ENCODE measurements around the gene CPN2.

Gene CPN2

GRCh38 chr3:194326192-194326967 lies 24.7 kb downstream of the CPN2 start (continued):
- TF ChIP-seq POU6F1 (CRISPR knock-in tag; IDR thresholded peaks at IDR 0.05; ENCODE audit: borderline replicate concordance, low read depth), result no peak
- no peak for TF ChIP-seq CREB5 (CRISPR knock-in tag; IDR thresholded peaks at IDR 0.05; ENCODE audit: low read depth)
- no peak for TF ChIP-seq PPARA (CRISPR knock-in tag; IDR thresholded peaks at IDR 0.05; ENCODE audit: borderline replicate concordance)
- no peak for TF ChIP-seq TOX (CRISPR knock-in tag; IDR thresholded peaks at IDR 0.05; ENCODE audit: borderline replicate concordance)
- no peak for TF ChIP-seq ZNF565 (CRISPR knock-in tag; conservative IDR thresholded peaks at IDR 0.05; ENCODE audit: low read depth)
- no peak for TF ChIP-seq ZNF8 (CRISPR knock-in tag; IDR thresholded peaks at IDR 0.05)

DNA sequence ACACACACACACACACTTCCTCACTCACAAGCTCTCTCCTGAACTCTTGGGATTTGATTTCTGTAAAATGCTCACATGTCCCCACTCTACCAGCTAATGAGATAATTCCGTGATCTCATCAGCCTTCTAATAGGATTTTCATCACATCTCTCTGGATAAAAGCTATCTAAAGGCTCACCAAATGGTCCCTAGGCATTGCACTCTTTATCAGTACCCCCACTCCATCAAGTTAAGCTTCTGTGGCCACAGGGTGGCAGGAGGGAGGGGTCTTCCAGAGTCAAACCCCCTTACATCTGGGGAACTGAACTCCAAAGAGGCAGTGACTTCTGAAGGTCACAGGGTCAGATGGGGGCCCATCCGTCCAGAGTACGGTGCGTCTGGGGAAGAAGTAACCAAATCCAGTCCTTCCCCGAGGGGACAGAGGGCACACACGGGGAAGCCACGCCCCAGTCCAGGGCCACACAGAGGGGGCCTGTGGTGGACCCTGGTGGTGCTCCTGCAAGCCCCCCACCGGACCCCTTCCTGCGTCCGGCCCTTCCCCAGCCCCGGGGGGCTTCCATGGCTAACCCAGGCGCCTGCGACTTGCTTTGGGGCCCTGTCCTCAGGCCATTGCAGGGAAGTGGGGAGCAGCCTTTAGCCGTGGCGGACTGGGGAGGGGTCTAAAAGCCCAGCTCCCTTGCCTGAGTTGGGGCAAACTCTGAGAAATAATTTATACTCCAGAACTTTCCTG lies 25.5 kb downstream of the CPN2 start:
- TF ChIP-seq, protein P1, sequence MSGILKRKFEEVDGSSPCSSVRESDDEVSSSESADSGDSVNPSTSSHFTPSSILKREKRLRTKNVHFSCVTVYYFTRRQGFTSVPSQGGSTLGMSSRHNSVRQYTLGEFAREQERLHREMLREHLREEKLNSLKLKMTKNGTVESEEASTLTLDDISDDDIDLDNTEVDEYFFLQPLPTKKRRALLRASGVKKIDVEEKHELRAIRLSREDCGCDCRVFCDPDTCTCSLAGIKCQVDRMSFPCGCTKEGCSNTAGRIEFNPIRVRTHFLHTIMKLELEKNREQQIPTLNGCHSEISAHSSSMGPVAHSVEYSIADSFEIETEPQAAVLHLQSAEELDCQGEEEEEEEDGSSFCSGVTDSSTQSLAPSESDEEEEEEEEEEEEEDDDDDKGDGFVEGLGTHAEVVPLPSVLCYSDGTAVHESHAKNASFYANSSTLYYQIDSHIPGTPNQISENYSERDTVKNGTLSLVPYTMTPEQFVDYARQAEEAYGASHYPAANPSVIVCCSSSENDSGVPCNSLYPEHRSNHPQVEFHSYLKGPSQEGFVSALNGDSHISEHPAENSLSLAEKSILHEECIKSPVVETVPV (CRISPR knock-in tag; IDR thresholded peaks at IDR 0.05), result no peak
- no peak for TF ChIP-seq ZFP3 (CRISPR knock-in tag; IDR thresholded peaks at IDR 0.05)
- TF ChIP-seq OSR1 (CRISPR knock-in tag; IDR thresholded peaks at IDR 0.05), result no peak
- no peak for TF ChIP-seq ARNTL (CRISPR knock-in tag; IDR thresholded peaks at IDR 0.05; ENCODE audit: borderline replicate concordance, low read depth)
- TF ChIP-seq BACH2 (CRISPR knock-in tag; IDR thresholded peaks at IDR 0.05; ENCODE audit: borderline replicate concordance), result no peak
- TF ChIP-seq ESRRG (CRISPR knock-in tag; IDR thresholded peaks at IDR 0.05), result no peak
- TF ChIP-seq PPARA (CRISPR knock-in tag; IDR thresholded peaks at IDR 0.05; ENCODE audit: borderline replicate concordance), result no peak
- no peak for TF ChIP-seq ZFP30 (CRISPR knock-in tag; IDR thresholded peaks at IDR 0.05)
- TF ChIP-seq CREB5 (CRISPR knock-in tag; IDR thresholded peaks at IDR 0.05; ENCODE audit: low read depth), result no peak
- TF ChIP-seq PATZ1 (CRISPR knock-in tag; IDR thresholded peaks at IDR 0.05; ENCODE audit: borderline replicate concordance), result no peak
- no peak for TF ChIP-seq TOX (CRISPR knock-in tag; IDR thresholded peaks at IDR 0.05; ENCODE audit: borderline replicate concordance)
- no peak for TF ChIP-seq ISL1 (CRISPR knock-in tag; IDR thresholded peaks at IDR 0.05)
- no peak for TF ChIP-seq ZNF565 (CRISPR knock-in tag; conservative IDR thresholded peaks at IDR 0.05; ENCODE audit: low read depth)
- no peak for TF ChIP-seq POU6F1 (CRISPR knock-in tag; IDR thresholded peaks at IDR 0.05; ENCODE audit: borderline replicate concordance, low read depth)
- no peak for TF ChIP-seq SNAI2 (CRISPR knock-in tag; IDR thresholded peaks at IDR 0.05)
- no peak for TF ChIP-seq ZC3H10 (CRISPR knock-in tag; IDR thresholded peaks at IDR 0.05)
- TF ChIP-seq ZNF70 (CRISPR knock-in tag; IDR thresholded peaks at IDR 0.05), result no peak
- no peak for TF ChIP-seq RARB (CRISPR knock-in tag; IDR thresholded peaks at IDR 0.05)
- no peak for ATAC-seq
